IPS-15b (cell line): ENCODE results near the gene RBP5.

ENCODE experiments used
- H3K27me3 ChIP-seq: one replicate; pipeline ENCODE4 v1.6.1; 2013; ENCODE audit warnings: low read length; ENCODE audit not compliant: control insufficient read depth, insufficient read depth
- H3K36me3 ChIP-seq: one replicate; pipeline ENCODE4 v1.6.1; 2013; ENCODE audit warnings: low read length; ENCODE audit not compliant: control insufficient read depth, insufficient read depth
- H3K4me1 ChIP-seq: one replicate; pipeline ENCODE4 v1.6.1; 2013; ENCODE audit warnings: mild to moderate bottlenecking, low read length; ENCODE audit not compliant: control insufficient read depth, insufficient read depth
- H3K4me3 ChIP-seq: one replicate; pipeline ENCODE4 v1.5.1; 2013; ENCODE audit warnings: low read depth, low read length
- H3K9ac ChIP-seq: one replicate; pipeline ENCODE4 v1.6.1; 2013; ENCODE audit warnings: low read depth, mild to moderate bottlenecking, low read length
- H3K9me3 ChIP-seq: one replicate; pipeline ENCODE4 v1.6.1; 2013; ENCODE audit warnings: mild to moderate bottlenecking, low read length; ENCODE audit not compliant: control insufficient read depth, insufficient read depth

RBP5 gene

GRCh38 chr12:7093486-7093885 is 35.2 kb downstream of the RBP5 start:
- H3K36me3 ChIP-seq = no peaks in the 10 kb centered on the region
- no peak overlapping the region for H3K9ac ChIP-seq
- H3K9me3 ChIP-seq = no peaks in the 10 kb centered on the region
- H3K4me3 ChIP-seq = no peak overlapping the region
- H3K4me1 ChIP-seq = peaks cover 19% of the 10 kb centered on the region
- H3K27me3 ChIP-seq = no peaks in the 10 kb centered on the region

GRCh38 chr12:7092986-7093460 is 35.7 kb downstream of the RBP5 start:
- Histone ChIP-seq H3K4me3 (no peak overlapping the region), H3K36me3 (no peaks in the 10 kb centered on the region), H3K9ac (no peak overlapping the region), H3K27me3 (no peaks in the 10 kb centered on the region), H3K4me1 (peaks cover 19% of the 10 kb centered on the region), H3K9me3 (no peaks in the 10 kb centered on the region)

GRCh38 chr12:7092229-7092985 is 36.3 kb downstream of the RBP5 start, which contains the start of gene C1R:
Gene C1R, minus strand, starts transcription at chr12:7092445. Its CDS starts 57 bp downstream, at chr12:7092388.
- Histone ChIP-seq H3K27me3 (no peaks in the 10 kb centered on the region), H3K4me3 (peak within 1 kb of the TSS; percentile 41), H3K36me3 (no peaks in the 10 kb centered on the region), H3K4me1 (peaks cover 19% of the 10 kb centered on the region), H3K9me3 (no peaks in the 10 kb centered on the region), H3K9ac (no peak within 1 kb of the TSS)

- Histone ChIP-seq H3K4me3 (peak overlapping the region; percentile 41), H3K27me3 (no peaks in the 10 kb centered on the region), H3K4me1 (peaks cover 19% of the 10 kb centered on the region), H3K36me3 (no peaks in the 10 kb centered on the region), H3K9me3 (no peaks in the 10 kb centered on the region), H3K9ac (no peak overlapping the region)
These were observed 36.9 kb downstream of the RBP5 start for GRCh38 chr12:7091660-7092228.

- Histone ChIP-seq H3K9me3 (no peaks in the 10 kb centered on the region), H3K27me3 (no peaks in the 10 kb centered on the region), H3K4me3 (no peak overlapping the region), H3K36me3 (no peaks in the 10 kb centered on the region), H3K9ac (no peak overlapping the region), H3K4me1 (peaks cover 19% of the 10 kb centered on the region)
These were observed 37.5 kb downstream of the RBP5 start for GRCh38 chr12:7091171-7091570.

- no peaks in the 10 kb centered on the region for H3K36me3 ChIP-seq
- H3K4me1 ChIP-seq = peaks cover 14% of the 10 kb centered on the region
- no peak overlapping the region for H3K4me3 ChIP-seq
- H3K27me3 ChIP-seq = no peaks in the 10 kb centered on the region
- H3K9me3 ChIP-seq = no peaks in the 10 kb centered on the region
- peak overlapping the region; percentile 4 for H3K9ac ChIP-seq
These were observed 38.3 kb downstream of the RBP5 start for GRCh38 chr12:7090222-7090998.

- H3K4me1 ChIP-seq = peaks cover 12% of the 10 kb centered on the region
- H3K27me3 ChIP-seq = no peaks in the 10 kb centered on the region
- no peak overlapping the region for H3K9ac ChIP-seq
- H3K4me3 ChIP-seq = no peak overlapping the region
- peaks cover 6% of the 10 kb centered on the region for H3K36me3 ChIP-seq
- H3K9me3 ChIP-seq = no peaks in the 10 kb centered on the region
These were observed 39.4 kb downstream of the RBP5 start for GRCh38 chr12:7089196-7089871.

GRCh38 chr12:7083125-7083524 is 45.6 kb downstream of the RBP5 start:
- Histone ChIP-seq H3K9me3 (no peaks in the 10 kb centered on the region), H3K9ac (no peak overlapping the region), H3K36me3 (peaks cover 6% of the 10 kb centered on the region), H3K4me3 (no peak overlapping the region), H3K4me1 (no peaks in the 10 kb centered on the region), H3K27me3 (no peaks in the 10 kb centered on the region)

GRCh38 chr12:7081037-7081436 is 47.7 kb downstream of the RBP5 start:
- Histone ChIP-seq H3K9ac (no peak overlapping the region), H3K9me3 (no peaks in the 10 kb centered on the region), H3K27me3 (no peaks in the 10 kb centered on the region), H3K36me3 (peaks cover 6% of the 10 kb centered on the region), H3K4me3 (no peak overlapping the region), H3K4me1 (no peaks in the 10 kb centered on the region)

GRCh38 chr12:7079826-7080125 is 48.9 kb downstream of the RBP5 start:
- Histone ChIP-seq H3K36me3 (peaks cover 4% of the 10 kb centered on the region), H3K4me1 (no peaks in the 10 kb centered on the region), H3K9ac (no peak overlapping the region), H3K4me3 (no peak overlapping the region), H3K27me3 (no peaks in the 10 kb centered on the region), H3K9me3 (no peaks in the 10 kb centered on the region)

- Histone ChIP-seq H3K4me3 (no peak overlapping the region), H3K27me3 (no peaks in the 10 kb centered on the region), H3K4me1 (no peaks in the 10 kb centered on the region), H3K36me3 (no peaks in the 10 kb centered on the region), H3K9ac (no peak overlapping the region), H3K9me3 (no peaks in the 10 kb centered on the region)
These were observed 50.5 kb downstream of the RBP5 start for GRCh38 chr12:7078163-7078562.
